Bronchial epithelial cell (primary cell): ENCODE data around the gene CBLN1. TPM values are rescaled to one million over a fixed set of nuclear protein-coding genes. Genes with fewer than 3 reads are reported as not detected.

Experiments
- DNase-seq: peaks from one replicate; pipeline ENCODE4 v3.0.0-alpha.2; 2010; ENCODE audit warnings: low read depth
- FAIRE-seq: peaks from 2 replicates; lab custom pipeline; 2011; peaks lifted over from hg19 to GRCh38; lab: Jason Lieb, UNC
- H3K27me3 ChIP-seq: 2 replicates; pipeline ENCODE4 v1.5.1; 2011; ENCODE audit warnings: low read length; ENCODE audit not compliant: control insufficient read depth, insufficient read depth
- H3K36me3 ChIP-seq: 2 replicates; pipeline ENCODE4 v1.5.1; 2011; ENCODE audit warnings: low read length; ENCODE audit not compliant: control insufficient read depth, insufficient read depth
- H3K4me3 ChIP-seq: 2 replicates; pipeline ENCODE4 v1.5.1; 2011; ENCODE audit warnings: mild to moderate bottlenecking, low read depth, low read length, control low read depth
- CTCF ChIP-seq: IDR thresholded peaks from 2 replicates; pipeline ENCODE4 v1.5.1; 2011; ENCODE audit warnings: mild to moderate bottlenecking, moderate library complexity, low read length, control low read depth, inconsistent platforms; ENCODE audit not compliant: insufficient read depth, severe bottlenecking
- total RNA-seq: library from RNA; depleted of rRNA; stranded (reverse); fragments of >200 nt; gene quantifications from 2 replicates; pipeline ENCODE4 v1.2.1, GENCODE V29; 2014

CBLN1 gene
- total RNA-seq, 1 donor from 2014 or later = not detected

- DNase-seq = no peak
- Histone ChIP-seq H3K27me3 (peaks cover 51% of the 10 kb centered on the region), H3K4me3 (no peak overlapping the region), H3K36me3 (no peaks in the 10 kb centered on the region)
- TF ChIP-seq CTCF = no peak
- no peak for FAIRE-seq
Measured at GRCh38 chr16:49276646-49277385, 4.8 kb downstream of the CBLN1 start.

GRCh38 chr16:49275870-49276269, 5.8 kb downstream of the CBLN1 start:
- no peak for FAIRE-seq
- no peak for DNase-seq
- no peak for TF ChIP-seq CTCF
- no peaks in the 10 kb centered on the region for H3K36me3 ChIP-seq
- H3K4me3 ChIP-seq = no peak overlapping the region
- H3K27me3 ChIP-seq = peaks cover 47% of the 10 kb centered on the region

- H3K36me3 ChIP-seq = no peaks in the 10 kb centered on the region
- TF ChIP-seq CTCF = no peak
- FAIRE-seq = no peak
Measured at GRCh38 chr16:49275050-49275730, 6.4 kb downstream of the CBLN1 start.

GRCh38 chr16:49274591-49274990, 7.0 kb downstream of the CBLN1 start:
- H3K4me3 ChIP-seq = no peak overlapping the region
- no peak for TF ChIP-seq CTCF
- H3K27me3 ChIP-seq = peaks cover 34% of the 10 kb centered on the region
- FAIRE-seq = no peak
- H3K36me3 ChIP-seq = no peaks in the 10 kb centered on the region
- DNase-seq = no peak

More at GRCh38 chr16:49275050-49275730, 6.4 kb downstream of the CBLN1 start:
- DNase-seq = no peak
- H3K4me3 ChIP-seq = no peak overlapping the region
- H3K27me3 ChIP-seq = peaks cover 40% of the 10 kb centered on the region

- no peak overlapping the region for H3K4me3 ChIP-seq
- H3K27me3 ChIP-seq = peaks cover 26% of the 10 kb centered on the region
- no peak for TF ChIP-seq CTCF
- no peaks in the 10 kb centered on the region for H3K36me3 ChIP-seq
- no peak for FAIRE-seq
- DNase-seq = no peak
Measured at GRCh38 chr16:49273771-49274170, 7.9 kb downstream of the CBLN1 start.
